Astrocyte of the spinal cord (primary cell): ENCODE data around the gene RPL9.

Source experiments
- DNase-seq: peaks from one replicate; pipeline ENCODE4 v3.0.0; 2011; ENCODE audit warnings: low read depth, low spot score
- H3K4me3 ChIP-seq: 2 replicates; pipeline ENCODE4 v1.5.1; 2011; ENCODE audit warnings: low read depth, mild to moderate bottlenecking, low read length, moderate library complexity
- CTCF ChIP-seq: IDR thresholded peaks from 2 replicates; pipeline ENCODE4 v1.5.1; 2012; ENCODE audit warnings: low read depth, mild to moderate bottlenecking, low read length, inconsistent platforms
- in situ Hi-C: cut with HindIII; loops from 2 replicates; pipeline ENCODE4 v1.10.0; 2017; ENCODE audit warnings: low sequenced_read_pairs

The RPL9 gene

GRCh38 chr4:39480902-39481695, 22.4 kb upstream of the RPL9 start:
- in situ Hi-C loops, result no loop called here
- TF ChIP-seq CTCF, result no peak
- H3K4me3 ChIP-seq, result no peak overlapping the region
- DNase-seq, result no peak

- no peak for DNase-seq
- in situ Hi-C loops, result no loop called here
- TF ChIP-seq CTCF, result no peak
- no peak overlapping the region for H3K4me3 ChIP-seq
Measured at GRCh38 chr4:39480251-39480650, 21.5 kb upstream of the RPL9 start.

- DNase-seq, result no peak
- in situ Hi-C loops, result no loop called here
- TF ChIP-seq CTCF, result no peak
Measured at GRCh38 chr4:39476187-39476895, 17.6 kb upstream of the RPL9 start.

GRCh38 chr4:39472396-39472795, 13.7 kb upstream of the RPL9 start:
- no peak for TF ChIP-seq CTCF
- no peak overlapping the region for H3K4me3 ChIP-seq
- in situ Hi-C loops, result no loop called here
- DNase-seq, result no peak

More at GRCh38 chr4:39476187-39476895, 17.6 kb upstream of the RPL9 start:
- no peak overlapping the region for H3K4me3 ChIP-seq

GRCh38 chr4:39470402-39470801, 11.7 kb upstream of the RPL9 start:
- no peak overlapping the region for H3K4me3 ChIP-seq
- TF ChIP-seq CTCF, result no peak
- in situ Hi-C loops, result no loop called here
- DNase-seq, result no peak

- DNase-seq, result peak; percentile 90
- H3K4me3 ChIP-seq, result no peak overlapping the region
- in situ Hi-C loops, result no loop called here
- TF ChIP-seq CTCF, result peak; percentile 80
Measured at GRCh38 chr4:39469429-39470077, 10.8 kb upstream of the RPL9 start.
